Thyroid gland (tissue), 4 donors: Measurements from ENCODE around the gene FKBP1B. TPM values are rescaled to one million over a fixed set of nuclear protein-coding genes. Genes with fewer than 3 reads are reported as not detected.

Source experiments
- DNase-seq, 2 donors: peaks; one replicate each; pipeline ENCODE4 v3.0.0-alpha.2; 2019
- H3K27ac ChIP-seq, 3 donors: fragments of 200-600 bp; sonication (generic); 1 replicate in 2 of 3; 2 replicates in 1 of 3; pipeline ENCODE4 v1.5.1; 2016 to 2019; ENCODE audit warnings: mild to moderate bottlenecking in 1 of 3, moderate library complexity in 1 of 3
- H3K27me3 ChIP-seq: fragments of 200-600 bp; sonication (generic); one replicate; pipeline ENCODE4 v1.5.1; 2019
- H3K36me3 ChIP-seq, 2 donors: fragments of 200-600 bp; sonication (generic); one replicate each; pipeline ENCODE4 v1.5.1; 2016 to 2019
- H3K4me1 ChIP-seq, 2 donors: fragments of 200-600 bp; sonication (generic); one replicate each; pipeline ENCODE4 v1.5.1; 2017 to 2019
- H3K4me3 ChIP-seq, 3 donors: fragments of 200-600 bp; sonication (generic); replicated peaks in 1 of 3; 1 replicate in 2 of 3; 2 replicates in 1 of 3; pipeline ENCODE4 v1.5.1; 2016; ENCODE audit warnings: mild to moderate bottlenecking in 1 of 3
- H3K9me3 ChIP-seq: fragments of 200-600 bp; sonication (generic); one replicate; pipeline ENCODE4 v1.5.1; 2017
- CTCF ChIP-seq, 6 experiments: fragments of 200-600 bp in 3 of 6; fragments of 450-650 bp in 3 of 6; sonication (generic) in 3 of 6; IDR thresholded peaks; one replicate each; pipeline ENCODE4 v1.5.1; 2016 to 2019; ENCODE audit warnings: antibody characterized with exemption in 6 of 6, mild to moderate bottlenecking in 2 of 6, inconsistent platforms in 1 of 6, moderate library complexity in 1 of 6
- POLR2A ChIP-seq, 2 donors: fragments of 450-650 bp; IDR thresholded peaks; one replicate each; pipeline ENCODE4 v1.6.1; 2017; ENCODE audit warnings: antibody characterized with exemption in 2 of 2, mild to moderate bottlenecking in 2 of 2, moderate library complexity in 1 of 2
- WGBS, 2 donors: methylation state at CpG; one replicate each; pipeline ENCODE4 v1.1.5; 2017; 5-methylcytosine and 5-hydroxymethylcytosine counted together
- intact Hi-C: fragments of 100-400 bp; cut with DNase I; formaldehyde crosslinking; loops from one replicate; pipeline ENCODE4 v1.15.1; 2023
- total RNA-seq, 4 donors: library from RNA; depleted of rRNA; stranded (reverse); fragments of >200 nt; gene quantifications; one replicate each; pipeline ENCODE4 v1.2.3, GENCODE V29; 2016

FKBP1B gene
- total RNA-seq, 4 donors from 2014 or later = 5.8 to 15.5 (median 6.4) TPM

- Histone ChIP-seq H3K27ac (no peak overlapping the region), H3K4me1 (no peaks in the 10 kb centered on the region), H3K4me3 (no peak overlapping the region), H3K36me3 (no peaks in the 10 kb centered on the region), H3K27me3 (no peaks in the 10 kb centered on the region), H3K9me3 (no peaks in the 10 kb centered on the region)
- 90 to 92% methylated on average over 12 to 13 of the region's 16 CpGs for WGBS, 2 donors
- no peak for TF ChIP-seq CTCF (IDR thresholded peaks at IDR 0.05)
- no peak for TF ChIP-seq POLR2A (IDR thresholded peaks at IDR 0.05)
- intact Hi-C loops = no loop called here
- no peak for DNase-seq
Measured at GRCh38 chr2:24022975-24023575, 26.5 kb upstream of the FKBP1B start.

- TF ChIP-seq CTCF (IDR thresholded peaks at IDR 0.05) (no peak), POLR2A (IDR thresholded peaks at IDR 0.05) (no peak)
- H3K9me3 ChIP-seq = no peaks in the 10 kb centered on the region
- no peaks in the 10 kb centered on the region for H3K4me1 ChIP-seq
- intact Hi-C loops = no loop called here
- no peak overlapping the region for H3K27ac ChIP-seq
- WGBS, 2 donors = 67 to 81% methylated on average over 8 to 10 of the region's 12 CpGs
- no peak for DNase-seq
- no peaks in the 10 kb centered on the region for H3K27me3 ChIP-seq
- H3K36me3 ChIP-seq = peaks cover 2 to 3% of the 10 kb centered on the region in 2 donors
- H3K4me3 ChIP-seq = no peak overlapping the region
Measured at GRCh38 chr2:24024018-24024417, 25.5 kb upstream of the FKBP1B start.

GRCh38 chr2:24024996-24025663, 24.4 kb upstream of the FKBP1B start:
- H3K27me3 ChIP-seq = no peaks in the 10 kb centered on the region
- H3K4me3 ChIP-seq = no peak overlapping the region
- no peak for DNase-seq
- H3K27ac ChIP-seq = no peak overlapping the region
- peaks cover 3 to 12% of the 10 kb centered on the region in 2 donors for H3K36me3 ChIP-seq
- TF ChIP-seq CTCF (IDR thresholded peaks at IDR 0.05) = no peak
- no peaks in the 10 kb centered on the region for H3K4me1 ChIP-seq
- 95 to 96% methylated on average over 17 of the region's 17 CpGs for WGBS, 2 donors
- no peaks in the 10 kb centered on the region for H3K9me3 ChIP-seq
- intact Hi-C loops = no loop called here

GRCh38 chr2:24026233-24026632, 23.3 kb upstream of the FKBP1B start:
- H3K4me1 ChIP-seq = no peaks in the 10 kb centered on the region
- WGBS, 2 donors = 64 to 67% methylated on average over 2 of the region's 2 CpGs
- DNase-seq = no peak
- no peak overlapping the region for H3K27ac ChIP-seq
- no peak overlapping the region for H3K4me3 ChIP-seq
- TF ChIP-seq POLR2A (IDR thresholded peaks at IDR 0.05) (no peak), CTCF (IDR thresholded peaks at IDR 0.05) (no peak)
- H3K36me3 ChIP-seq = peaks cover 10 to 20% of the 10 kb centered on the region in 2 donors
- intact Hi-C loops = no loop called here
- H3K27me3 ChIP-seq = no peaks in the 10 kb centered on the region
- H3K9me3 ChIP-seq = no peaks in the 10 kb centered on the region

GRCh38 chr2:24038786-24039499, 10.6 kb upstream of the FKBP1B start:
- H3K27me3 ChIP-seq = no peaks in the 10 kb centered on the region
- DNase-seq = no peak
- H3K36me3 ChIP-seq = peaks cover 12 to 13% of the 10 kb centered on the region in 2 donors
- H3K4me3 ChIP-seq = no peak overlapping the region
- TF ChIP-seq CTCF (IDR thresholded peaks at IDR 0.05) (no peak), POLR2A (IDR thresholded peaks at IDR 0.05) (no peak)
- intact Hi-C loops = no loop called here
- WGBS, 2 donors = 93 to 95% methylated on average over 9 of the region's 9 CpGs
- no peaks in the 10 kb centered on the region for H3K4me1 ChIP-seq
- H3K9me3 ChIP-seq = no peaks in the 10 kb centered on the region
- no peak overlapping the region for H3K27ac ChIP-seq
